ENCODE results near the gene TIGD2.

DNA sequence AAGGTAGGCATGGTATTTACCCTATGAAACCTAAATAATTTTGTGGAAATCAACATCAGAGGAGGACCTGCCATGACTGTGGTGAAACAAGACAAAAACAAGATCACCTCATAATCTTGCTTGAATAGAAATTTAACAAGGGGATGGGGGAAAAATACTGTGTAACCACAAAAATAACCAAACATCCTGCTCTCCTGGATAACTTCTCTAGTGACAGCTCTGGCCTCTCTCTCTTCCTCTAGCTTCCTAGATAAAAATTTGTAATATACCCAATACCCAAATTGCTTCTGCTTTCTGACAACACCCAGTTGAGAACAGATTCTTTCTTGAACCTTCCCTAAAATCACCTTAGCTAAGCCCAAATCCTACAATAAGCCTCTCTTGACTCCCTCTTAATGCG, 11.9 kb upstream of the TIGD2 start:
- no peak for TF ChIP-seq TAF1 (IDR thresholded peaks at IDR 0.05; ENCODE audit: low read depth)
- TF ChIP-seq TEAD4 (IDR thresholded peaks at IDR 0.05) = no peak
- TF ChIP-seq, protein P1, sequence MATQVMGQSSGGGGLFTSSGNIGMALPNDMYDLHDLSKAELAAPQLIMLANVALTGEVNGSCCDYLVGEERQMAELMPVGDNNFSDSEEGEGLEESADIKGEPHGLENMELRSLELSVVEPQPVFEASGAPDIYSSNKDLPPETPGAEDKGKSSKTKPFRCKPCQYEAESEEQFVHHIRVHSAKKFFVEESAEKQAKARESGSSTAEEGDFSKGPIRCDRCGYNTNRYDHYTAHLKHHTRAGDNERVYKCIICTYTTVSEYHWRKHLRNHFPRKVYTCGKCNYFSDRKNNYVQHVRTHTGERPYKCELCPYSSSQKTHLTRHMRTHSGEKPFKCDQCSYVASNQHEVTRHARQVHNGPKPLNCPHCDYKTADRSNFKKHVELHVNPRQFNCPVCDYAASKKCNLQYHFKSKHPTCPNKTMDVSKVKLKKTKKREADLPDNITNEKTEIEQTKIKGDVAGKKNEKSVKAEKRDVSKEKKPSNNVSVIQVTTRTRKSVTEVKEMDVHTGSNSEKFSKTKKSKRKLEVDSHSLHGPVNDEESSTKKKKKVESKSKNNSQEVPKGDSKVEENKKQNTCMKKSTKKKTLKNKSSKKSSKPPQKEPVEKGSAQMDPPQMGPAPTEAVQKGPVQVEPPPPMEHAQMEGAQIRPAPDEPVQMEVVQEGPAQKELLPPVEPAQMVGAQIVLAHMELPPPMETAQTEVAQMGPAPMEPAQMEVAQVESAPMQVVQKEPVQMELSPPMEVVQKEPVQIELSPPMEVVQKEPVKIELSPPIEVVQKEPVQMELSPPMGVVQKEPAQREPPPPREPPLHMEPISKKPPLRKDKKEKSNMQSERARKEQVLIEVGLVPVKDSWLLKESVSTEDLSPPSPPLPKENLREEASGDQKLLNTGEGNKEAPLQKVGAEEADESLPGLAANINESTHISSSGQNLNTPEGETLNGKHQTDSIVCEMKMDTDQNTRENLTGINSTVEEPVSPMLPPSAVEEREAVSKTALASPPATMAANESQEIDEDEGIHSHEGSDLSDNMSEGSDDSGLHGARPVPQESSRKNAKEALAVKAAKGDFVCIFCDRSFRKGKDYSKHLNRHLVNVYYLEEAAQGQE (IDR thresholded peaks at IDR 0.05; ENCODE audit: low read depth) = no peak
- no peak for TF ChIP-seq EP300 (IDR thresholded peaks at IDR 0.05; ENCODE audit: borderline replicate concordance)
- TF ChIP-seq TCF12 (IDR thresholded peaks at IDR 0.05; ENCODE audit: low read depth) = no peak
- no peak for TF ChIP-seq CREB1 (IDR thresholded peaks at IDR 0.05; ENCODE audit: low read depth)
- TF ChIP-seq, protein P2, sequence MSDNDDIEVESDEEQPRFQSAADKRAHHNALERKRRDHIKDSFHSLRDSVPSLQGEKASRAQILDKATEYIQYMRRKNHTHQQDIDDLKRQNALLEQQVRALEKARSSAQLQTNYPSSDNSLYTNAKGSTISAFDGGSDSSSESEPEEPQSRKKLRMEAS (IDR thresholded peaks at IDR 0.05) = no peak
- no peak for TF ChIP-seq NFIC (IDR thresholded peaks at IDR 0.05)
- no peak for TF ChIP-seq CEBPB (IDR thresholded peaks at IDR 0.05)
- TF ChIP-seq RAD21 (IDR thresholded peaks at IDR 0.05; ENCODE audit: low read depth) = no peak
- no peak for TF ChIP-seq YY1 (IDR thresholded peaks at IDR 0.05; ENCODE audit: low read depth)
